ENCODE data around the gene UBR7.

DNA sequence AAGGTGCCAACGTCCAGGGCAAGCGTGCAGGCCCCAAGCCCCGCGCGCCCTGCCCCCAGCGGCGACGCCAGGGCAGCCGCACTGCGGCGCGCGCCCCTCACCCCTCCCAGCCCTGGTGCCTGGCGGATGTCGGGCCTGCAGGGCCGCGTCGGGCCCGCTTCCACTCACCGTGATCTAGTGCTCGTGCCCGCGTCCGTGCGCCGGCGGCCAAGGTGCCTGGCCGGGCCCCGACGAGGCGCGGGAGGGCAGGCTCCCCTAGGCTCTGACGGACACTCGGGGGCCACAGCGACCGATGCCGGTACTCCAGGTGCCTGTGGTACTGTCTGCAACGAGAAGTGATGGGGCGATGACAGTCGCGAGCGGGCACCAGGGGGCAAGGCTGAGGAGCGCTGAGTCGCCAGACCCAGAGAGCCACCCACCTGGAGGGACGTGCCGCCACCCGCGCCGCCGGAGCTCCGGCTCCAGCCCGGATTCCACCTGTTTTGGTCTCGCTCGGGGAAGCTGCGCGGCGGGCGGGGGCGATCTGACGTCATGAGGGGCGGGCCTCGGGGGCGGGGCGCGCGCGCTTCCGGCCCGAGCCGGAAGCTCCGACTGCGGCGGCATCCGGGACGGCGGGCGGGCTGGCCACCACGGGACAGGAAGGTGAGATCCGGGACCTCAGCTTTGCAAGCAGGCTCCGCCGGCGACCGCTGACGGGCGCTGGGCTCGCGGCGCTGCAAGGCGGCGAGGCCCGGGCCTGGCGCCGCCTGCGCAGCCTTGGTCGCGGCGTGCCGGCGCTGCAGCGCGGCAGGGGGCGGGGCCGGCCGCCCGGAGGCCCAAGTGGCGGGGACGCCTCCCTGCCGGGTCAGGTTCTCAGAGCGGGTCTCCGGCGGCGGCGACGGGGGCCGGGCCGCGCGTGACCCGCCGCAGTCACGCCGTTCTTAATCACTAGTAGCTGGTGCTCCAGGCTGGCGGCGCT lies 22.4 kb upstream of the UBR7 start, which contains the start of the genes LYSET and MOAP1:
- TF ChIP-seq EZH2 (IDR thresholded peaks at IDR 0.05; ENCODE audit: insufficient read depth, poor library complexity, severe bottlenecking) (no peak), EZH2phosphoT487 (IDR thresholded peaks at IDR 0.05; ENCODE audit: insufficient read depth, low read depth) (no peak)
